Activated CD4-positive, CD25-positive, alpha-beta regulatory T cell treated with anti-CD3 and anti-CD28 coated beads, Interleukin-2, amount 50 U/mL, for 24 hours (primary cell): Measurements from ENCODE around the gene RHAG.
"Not testable (repeated sequence)": the region's sequence is repeated elsewhere in the genome, so short reads cannot be mapped to it uniquely, and the experiment has no call there.

Source experiments
- ATAC-seq, 2 donors: fragments of 150-1000 bp; cut with Tn5 transposase; one replicate each; pipeline ENCODE4 v1.10.0; 2021; ENCODE audit warnings: mild to moderate bottlenecking in 1 of 2, moderate library complexity in 1 of 2

The RHAG gene

DNA sequence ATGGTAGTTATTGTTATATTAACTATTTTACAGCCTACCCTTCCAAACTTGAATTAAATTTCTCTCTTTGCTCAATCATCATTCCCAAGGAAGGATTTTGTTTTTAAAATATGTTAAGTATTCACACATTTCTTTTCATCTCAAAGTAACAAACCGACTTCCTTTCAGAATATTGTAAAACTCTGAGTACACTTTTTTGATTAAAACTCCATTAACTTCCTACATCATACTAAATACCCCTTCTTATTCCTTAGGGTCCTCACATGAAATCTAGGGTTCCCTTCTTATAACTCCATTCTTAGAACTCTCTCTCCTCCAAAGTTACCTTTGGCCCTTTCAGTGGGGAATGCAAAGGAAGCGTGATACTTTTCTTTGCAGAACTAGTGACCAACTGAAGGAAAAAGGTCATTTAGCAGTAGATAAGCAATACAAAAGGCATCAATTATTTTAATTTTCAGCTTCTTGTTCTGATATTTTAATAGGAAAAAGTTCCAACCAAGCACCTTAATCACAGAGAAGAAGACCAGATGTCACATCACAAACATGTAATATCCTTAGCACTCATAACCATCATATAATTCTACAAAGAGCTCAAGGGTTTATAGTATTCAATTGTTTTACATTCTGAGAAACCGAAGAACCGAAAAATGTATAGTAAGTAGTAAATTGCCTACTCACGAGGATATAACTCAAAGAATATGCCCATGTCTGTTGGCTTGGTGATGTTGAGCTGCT lies 494 bp downstream of the RHAG start:
- ATAC-seq, result no peak

DNA sequence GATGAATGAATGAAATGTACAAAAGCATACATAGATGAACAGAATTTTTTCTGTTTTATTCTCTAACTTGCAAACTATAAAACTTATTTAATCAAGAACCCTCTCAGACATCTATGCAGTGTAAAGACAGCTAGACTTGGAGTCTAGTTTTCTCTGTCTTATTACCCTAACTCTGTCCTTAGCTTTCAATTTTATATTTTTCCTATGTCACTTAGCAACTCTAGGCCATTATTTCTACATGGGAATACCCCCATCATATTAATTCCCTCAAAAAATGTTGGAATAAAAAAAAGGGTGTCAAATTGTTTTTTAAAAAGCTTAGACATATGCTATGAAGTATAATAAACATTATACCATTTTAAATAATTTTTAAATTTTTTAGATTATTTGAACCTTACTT lies 1.2 kb downstream of the RHAG start:
- no peak for ATAC-seq

GRCh38 chr6:49634836-49635218 lies 1.8 kb downstream of the RHAG start:
- no peak for ATAC-seq

DNA sequence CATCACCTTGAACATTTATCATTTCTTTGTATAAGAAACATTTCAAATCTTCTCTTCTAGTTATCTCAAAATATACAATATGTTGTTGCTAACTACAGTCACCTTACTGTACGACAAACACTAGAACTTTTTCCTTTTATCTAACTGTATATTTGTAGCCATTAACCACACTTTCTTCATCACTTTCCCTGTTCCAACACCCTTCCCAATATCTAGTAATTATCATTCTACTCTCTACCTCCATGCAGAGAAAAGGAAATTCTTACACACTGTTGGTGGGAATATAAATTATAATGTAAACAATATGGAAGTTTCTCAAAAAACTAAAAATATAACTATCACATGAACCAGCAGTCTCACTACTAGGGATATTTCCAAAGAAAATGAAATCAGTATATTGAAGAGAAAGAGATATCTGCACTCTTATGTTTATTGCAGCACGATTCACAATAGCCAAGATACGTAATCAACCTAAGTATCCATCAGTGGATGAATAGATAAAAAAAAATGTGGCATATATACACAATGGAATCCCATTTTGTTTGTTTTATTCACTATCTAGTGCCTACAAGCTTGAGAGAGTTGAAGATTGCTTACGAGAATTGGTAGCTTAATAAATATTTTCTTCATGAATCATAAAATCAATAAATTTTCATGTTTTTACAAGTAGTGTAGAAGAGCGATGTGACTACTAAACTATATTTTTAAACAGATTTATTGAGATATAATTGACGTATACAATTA lies 2.4 kb downstream of the RHAG start:
- ATAC-seq, result no peak

- ATAC-seq, result no peak
Measured at GRCh38 chr6:49633541-49633940, 3.1 kb downstream of the RHAG start.

DNA sequence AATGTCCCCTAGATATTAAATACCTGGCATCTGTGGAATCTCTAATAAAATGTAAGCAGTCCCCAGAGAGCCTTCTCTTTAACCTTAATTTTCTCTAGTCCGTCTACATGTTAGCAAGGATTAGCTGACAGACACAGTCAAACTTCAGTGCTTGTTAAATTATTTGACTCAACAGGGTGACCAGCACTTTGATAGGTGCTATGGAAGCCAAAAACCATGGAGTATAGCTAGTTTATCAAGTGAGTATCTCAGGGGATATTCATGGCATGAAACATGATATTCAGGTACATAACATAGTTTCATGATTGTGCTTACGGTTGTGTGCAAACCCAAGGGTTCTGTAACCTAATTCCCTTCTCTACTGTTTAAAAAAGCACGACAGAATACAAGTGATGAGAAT lies 3.9 kb downstream of the RHAG start:
- ATAC-seq, result no peak

GRCh38 chr6:49629485-49630088 lies 7.1 kb downstream of the RHAG start:
- not testable (repeated sequence) for ATAC-seq

GRCh38 chr6:49626811-49627210 lies 9.8 kb downstream of the RHAG start:
- no peak for ATAC-seq

DNA sequence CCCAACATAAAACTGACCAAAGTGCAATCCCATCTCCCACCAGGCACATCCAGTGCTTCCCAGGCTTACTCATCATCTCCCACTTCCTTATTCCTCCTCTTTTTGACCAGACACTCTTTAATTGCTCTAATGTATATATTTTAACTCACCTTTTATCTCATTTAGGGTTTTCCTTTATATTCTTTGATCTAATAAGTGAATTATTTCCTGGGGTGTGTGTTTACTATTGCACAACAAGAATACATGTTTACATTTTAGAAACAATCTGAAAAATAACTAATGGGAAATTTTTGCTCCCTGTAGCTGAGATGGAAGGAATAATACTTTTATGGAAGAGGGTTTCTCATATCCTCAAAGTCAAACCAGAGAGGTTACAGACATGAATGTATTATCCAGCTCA lies 18.4 kb downstream of the RHAG start:
- ATAC-seq, result no peak

GRCh38 chr6:49614144-49614543 lies 22.5 kb downstream of the RHAG start:
- not testable (repeated sequence) for ATAC-seq

GRCh38 chr6:49609285-49609684 lies 27.4 kb downstream of the RHAG start:
- ATAC-seq, result no peak

GRCh38 chr6:49608275-49608674 lies 28.4 kb downstream of the RHAG start:
- ATAC-seq, result not testable (repeated sequence)

- no peak for ATAC-seq
Measured at GRCh38 chr6:49607391-49607982, 29.2 kb downstream of the RHAG start.

DNA sequence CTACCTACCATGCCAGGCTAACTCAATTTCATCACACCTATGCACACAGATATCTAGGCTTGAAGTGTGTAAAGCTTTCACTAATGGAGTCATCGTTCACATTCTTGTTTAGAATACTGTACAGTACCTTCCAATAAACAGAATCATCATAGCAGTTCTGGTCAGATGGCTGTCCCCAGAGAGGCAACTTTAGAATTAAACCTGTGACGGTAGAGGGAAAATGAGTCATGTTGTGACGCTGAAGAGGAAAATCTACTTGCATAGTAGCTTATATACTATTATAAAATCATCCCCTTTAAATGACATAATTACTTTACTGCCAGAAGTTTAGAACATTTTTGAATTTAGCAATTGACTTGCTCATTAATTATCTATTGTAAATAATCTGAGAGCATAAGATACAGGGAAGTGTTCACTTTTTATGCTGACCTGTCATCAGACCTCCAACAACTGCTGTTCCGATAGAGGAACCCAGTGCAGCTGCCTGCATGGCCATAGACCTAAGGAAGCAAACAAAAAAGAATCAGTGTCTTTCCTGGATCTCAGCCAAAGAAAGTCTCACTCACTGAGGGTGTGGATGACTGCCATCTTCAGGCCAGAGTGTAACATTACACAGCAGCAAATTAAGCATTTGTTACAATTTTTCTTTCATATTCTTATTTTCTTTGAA lies 29.8 kb downstream of the RHAG start:
- ATAC-seq, result no peak

GRCh38 chr6:49604080-49604479 lies 32.6 kb downstream of the RHAG start:
- not testable (repeated sequence) for ATAC-seq

GRCh38 chr6:49587262-49587661 lies 49.4 kb downstream of the RHAG start:
- not testable (repeated sequence) for ATAC-seq

DNA sequence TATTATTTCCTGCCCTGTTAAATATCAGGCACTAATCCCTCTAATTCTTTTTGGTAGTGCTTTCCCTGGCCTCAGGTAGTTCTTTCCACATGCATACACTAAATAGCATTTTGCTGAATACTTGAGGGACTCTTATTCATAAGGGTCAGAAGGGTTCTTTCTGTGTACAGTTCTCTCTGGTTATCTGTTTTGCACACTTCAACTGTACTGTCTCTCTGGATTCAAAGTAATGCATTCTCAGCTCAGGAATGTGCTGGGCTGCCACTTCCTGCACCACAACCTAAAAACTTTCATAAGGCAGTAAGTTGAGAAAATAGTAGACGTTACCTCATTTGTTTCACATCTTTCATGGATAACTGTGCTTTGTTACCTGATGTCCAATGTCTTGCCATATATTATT lies 54.1 kb downstream of the RHAG start:
- ATAC-seq, result no peak

DNA sequence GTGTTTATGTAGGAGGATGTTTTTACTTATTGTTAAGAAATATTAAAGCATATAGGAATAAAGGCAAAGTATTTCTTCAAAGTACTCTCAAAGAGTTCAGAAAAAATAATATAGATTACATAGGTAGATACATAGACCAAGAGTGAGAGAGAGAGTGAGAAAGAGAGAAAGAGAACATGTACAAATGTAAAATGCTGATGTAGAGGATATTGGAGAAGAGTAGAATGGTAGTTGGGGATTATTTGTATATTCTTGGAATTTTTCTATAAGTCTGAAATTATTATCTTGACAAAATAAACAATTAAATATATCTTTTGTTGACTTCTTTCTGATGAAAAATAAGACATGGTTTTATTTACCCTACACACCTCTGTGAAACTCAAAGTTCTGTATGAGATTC lies 57.0 kb downstream of the RHAG start:
- ATAC-seq, result no peak

GRCh38 chr6:49576618-49577017 lies 60.0 kb downstream of the RHAG start:
- no peak for ATAC-seq

DNA sequence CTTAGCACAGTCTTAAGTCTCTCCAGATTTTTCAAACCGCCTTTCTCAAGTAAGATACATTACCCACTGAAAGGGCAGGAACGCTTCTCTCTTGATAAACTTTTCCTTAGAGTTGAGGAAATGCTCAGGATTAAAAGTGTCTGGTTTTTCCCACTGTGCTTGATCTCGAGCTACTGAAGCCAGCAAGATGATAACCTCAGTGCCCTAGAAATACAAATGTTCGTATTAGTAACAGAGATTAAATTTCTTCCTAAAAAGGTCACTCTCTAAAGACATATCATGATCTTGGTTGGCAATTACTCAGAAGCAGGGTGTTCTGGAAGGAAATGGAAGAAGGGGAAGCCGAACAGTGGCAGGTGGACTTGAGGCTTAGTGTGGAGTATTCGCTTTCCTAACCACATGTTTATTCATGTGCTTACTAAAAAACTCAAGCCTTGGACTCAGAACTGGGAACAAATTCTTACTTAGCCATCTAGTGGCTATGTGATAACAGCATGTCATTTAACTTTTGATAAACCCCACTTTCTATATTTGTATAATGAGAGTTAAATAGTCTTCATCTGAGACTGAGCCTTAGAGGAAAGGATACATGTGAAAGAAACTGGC lies 66.1 kb downstream of the RHAG start:
- no peak for ATAC-seq

DNA sequence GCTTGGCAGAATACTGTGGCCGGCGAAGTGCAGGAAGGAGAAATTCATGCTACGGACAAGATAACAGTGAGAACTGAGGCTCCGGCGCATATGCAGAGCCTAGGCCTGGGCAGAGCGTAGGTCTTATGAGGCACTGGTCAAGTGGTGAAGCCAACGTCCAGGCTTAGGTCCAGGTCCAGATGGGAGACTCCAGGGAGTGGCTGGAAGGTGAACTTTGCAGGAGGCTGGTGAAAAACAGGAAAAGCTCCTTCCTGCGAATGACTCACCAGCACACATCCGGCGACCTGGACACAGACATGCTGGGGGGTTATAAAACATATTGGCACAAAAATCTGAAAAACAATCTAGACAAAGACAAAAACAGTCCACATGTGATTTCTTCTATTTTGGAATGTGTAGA lies 70.8 kb downstream of the RHAG start:
- ATAC-seq, result no peak

DNA sequence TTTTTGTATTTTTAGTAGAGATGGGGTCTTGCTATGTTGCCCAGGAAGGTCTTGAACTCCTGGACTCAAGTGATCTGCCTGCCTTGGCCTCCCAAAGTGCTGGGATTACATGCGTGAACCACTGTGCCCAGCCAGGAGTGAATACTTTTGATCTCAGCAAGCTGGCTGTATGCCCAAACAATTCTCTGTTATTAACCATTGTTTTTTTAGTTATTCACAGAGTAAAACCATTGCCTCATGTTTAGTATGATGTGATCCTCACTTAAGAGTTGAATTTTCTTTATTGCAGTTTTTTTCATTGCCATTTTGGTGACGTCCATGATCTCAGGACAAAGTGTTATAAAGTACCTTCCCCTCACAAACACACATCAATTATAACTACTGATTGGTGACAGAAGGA lies 71.4 kb downstream of the RHAG start:
- no peak for ATAC-seq

DNA sequence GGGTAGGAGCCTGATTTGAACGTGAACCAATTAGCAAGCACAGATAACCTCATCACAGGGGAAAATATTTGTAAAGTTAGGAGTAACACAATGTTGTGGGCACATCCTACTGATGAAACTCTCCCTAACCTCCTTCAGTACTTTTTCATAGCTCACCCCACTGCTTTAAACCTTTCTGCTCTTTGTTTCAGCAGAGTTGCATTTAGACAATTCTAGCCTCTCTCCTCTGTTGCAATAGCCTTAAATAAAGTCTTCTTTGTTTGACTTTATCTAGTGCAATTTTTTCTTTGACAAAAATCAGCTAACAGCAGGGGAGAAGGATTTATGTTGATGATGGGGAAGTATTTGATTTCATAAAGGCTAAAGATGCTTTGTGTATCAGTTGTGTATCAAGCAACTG lies 72.1 kb downstream of the RHAG start:
- no peak for ATAC-seq
